ENCODE measurements around the gene LYL1.
"Not testable (repeated sequence)": the region's sequence is repeated elsewhere in the genome, so short reads cannot be mapped to it uniquely, and the experiment has no call there.

The LYL1 gene
- 6.9 reads per million, percentile 25 among the genes with 10 or more reads in this experiment for total RNA-seq

GRCh38 chr19:13102666-13103580 is at the start of gene LYL1:
Gene LYL1, minus strand, starts transcription at chr19:13102858. Its CDS starts 1,687 bp downstream, at chr19:13101171.
- DNase-seq = no peak

GRCh38 chr19:13151605-13152355 is 49.1 kb upstream of the LYL1 start:
- DNase-seq = peak; percentile 96

DNA sequence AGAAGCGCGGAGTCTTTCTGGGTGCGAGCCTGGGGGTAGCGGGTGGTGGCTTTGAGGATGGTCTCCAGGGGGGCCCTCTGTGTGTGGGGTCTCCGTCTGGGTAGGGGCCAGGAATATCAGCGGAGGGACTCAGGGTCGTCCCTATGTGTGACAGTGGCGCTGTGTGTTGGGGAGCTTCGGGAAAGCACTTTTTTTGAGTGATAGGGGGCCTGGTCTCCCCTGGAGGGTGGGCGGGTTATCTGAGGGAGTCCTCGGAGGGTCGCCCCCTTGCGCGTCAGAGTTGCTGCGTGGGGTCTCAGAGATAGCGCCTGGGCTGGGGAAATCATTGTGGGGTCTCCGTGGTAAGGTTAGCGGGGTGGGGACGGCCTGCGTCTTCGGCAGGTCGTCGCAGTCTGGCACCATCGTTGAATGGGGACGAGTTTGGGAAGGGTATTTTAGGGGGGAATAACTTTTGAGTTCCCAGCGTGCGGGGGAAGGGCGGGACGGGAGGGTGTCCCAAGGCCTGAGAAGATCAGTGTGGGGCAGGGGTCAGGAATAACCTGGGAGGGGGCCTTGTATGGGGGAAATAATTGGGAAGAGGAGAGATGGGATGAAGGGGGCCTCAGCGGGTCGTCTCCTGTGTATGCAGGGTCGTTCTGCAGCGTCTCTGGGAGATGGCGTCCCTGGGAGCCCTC is 48.4 kb upstream of the LYL1 start:
- DNase-seq = peak; percentile 24

DNA sequence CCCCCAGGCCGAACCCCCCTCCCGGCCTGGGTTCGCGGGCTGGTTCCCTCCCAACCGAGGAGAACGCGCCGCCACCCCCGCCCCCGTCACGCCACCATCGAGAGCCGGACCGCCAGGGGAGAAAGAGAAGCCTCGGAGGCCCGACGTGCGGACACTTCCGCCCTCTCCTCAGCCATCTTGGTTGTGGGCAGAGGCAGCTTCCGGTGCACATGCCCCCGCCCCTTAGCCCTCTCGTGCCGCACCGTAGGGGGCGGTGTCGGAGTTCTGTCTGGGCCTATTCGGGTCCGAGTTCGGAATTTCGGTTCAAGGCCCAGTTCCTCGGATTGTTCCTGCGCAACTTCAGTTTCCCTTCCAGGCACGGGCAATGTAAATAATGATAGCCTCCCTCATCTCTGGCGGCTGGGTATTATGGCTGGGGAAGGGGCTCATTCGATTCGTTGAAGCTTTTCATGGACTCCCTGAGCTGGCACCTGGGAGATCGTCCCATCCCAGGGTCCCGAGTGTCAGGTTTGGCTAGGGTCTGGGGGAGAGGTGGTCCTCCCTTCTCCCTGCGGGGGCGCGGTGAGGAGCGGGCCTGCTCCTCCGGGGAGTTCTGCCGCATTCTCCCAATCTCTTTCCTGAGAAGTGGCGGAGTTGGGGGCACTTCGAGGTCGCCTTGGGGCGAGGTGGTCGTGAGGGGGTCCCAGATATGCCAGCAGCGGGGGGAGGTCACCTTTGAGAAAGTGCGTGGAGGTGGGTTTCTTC is 47.7 kb upstream of the LYL1 start, which contains the start of the genes IER2 and STX10:
Gene IER2 (plus strand): TSS at position 225 of the 744 bp plus-strand sequence. CDS start 2,776 bp downstream, outside the sequence.
Gene STX10 (minus strand): TSS at position 189 of the 744 bp plus-strand sequence. CDS start 202 bp downstream, outside the sequence.
- DNase-seq = peak; percentile 91

DNA sequence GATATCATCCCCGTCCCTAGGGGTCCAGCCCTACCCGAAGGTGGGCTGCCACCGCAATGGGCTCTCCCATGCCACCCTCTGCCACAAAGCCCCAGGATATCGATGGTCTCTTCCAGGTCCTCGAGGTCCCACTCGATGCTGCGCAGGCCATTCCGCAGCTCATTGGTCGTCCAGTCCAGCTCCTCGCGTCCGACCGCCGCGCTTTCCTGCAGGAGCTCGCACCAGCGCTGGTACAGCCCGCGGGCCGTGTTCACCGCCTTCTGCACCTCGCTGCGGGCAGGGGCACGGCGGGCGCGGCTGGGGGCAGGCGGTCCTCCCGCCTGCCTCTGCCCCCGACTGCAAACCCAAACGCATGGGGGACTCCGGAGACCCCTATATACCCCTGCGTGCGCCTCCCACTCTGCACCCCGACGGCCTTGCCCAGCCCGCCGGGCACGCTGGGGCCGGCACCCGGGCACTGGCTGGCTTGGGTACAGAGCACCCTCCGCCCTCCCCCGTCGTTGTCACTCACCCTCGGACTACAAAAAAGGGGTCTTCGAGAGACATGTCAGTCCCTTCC is 47.0 kb upstream of the LYL1 start:
- DNase-seq = peak; percentile 9

GRCh38 chr19:13149173-13149627 is 46.5 kb upstream of the LYL1 start:
- DNase-seq = not testable (repeated sequence)

DNA sequence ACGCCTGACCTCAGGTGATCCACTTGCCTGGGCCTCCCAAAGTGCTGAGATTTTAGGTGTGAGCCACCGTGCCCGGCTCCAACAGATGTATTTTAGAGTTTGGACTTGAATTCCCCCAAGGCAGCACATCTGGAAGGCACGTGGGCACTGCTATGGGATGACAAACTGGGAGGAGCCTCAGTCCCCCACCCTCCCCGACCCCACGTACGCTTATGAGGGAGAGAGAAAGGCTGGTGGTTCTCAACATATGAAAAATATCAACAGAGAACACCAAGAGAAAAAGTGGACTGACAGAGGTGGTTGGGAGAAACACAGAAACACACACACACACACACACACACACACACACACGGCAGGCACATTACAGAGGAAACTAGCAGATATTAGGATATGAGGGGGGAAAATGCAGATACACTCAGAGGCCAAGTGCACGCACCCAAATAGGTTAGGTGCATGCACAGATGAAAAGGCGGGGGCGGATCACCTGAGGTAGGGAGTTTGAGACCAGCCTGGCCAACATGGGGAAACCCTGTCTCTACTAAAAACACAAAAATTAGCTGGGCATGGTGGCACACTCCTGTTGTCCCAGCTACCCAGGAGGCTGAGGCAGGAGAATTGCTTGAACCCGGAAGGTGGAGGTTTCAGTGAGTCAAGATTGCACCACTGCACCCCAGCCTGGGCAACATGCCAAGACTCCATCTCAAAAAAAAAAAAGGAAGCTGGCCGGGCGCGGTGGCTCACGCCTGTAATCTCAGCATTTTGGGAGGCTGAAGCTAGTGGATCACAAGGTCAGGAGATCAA is 44.3 kb upstream of the LYL1 start:
- DNase-seq = no peak

- DNase-seq = no peak
These were observed 37.1 kb upstream of the LYL1 start for GRCh38 chr19:13139633-13140311.

GRCh38 chr19:13138916-13139198 is 36.2 kb upstream of the LYL1 start:
- DNase-seq = no peak

GRCh38 chr19:13138171-13138915 is 35.7 kb upstream of the LYL1 start:
- DNase-seq = no peak

DNA sequence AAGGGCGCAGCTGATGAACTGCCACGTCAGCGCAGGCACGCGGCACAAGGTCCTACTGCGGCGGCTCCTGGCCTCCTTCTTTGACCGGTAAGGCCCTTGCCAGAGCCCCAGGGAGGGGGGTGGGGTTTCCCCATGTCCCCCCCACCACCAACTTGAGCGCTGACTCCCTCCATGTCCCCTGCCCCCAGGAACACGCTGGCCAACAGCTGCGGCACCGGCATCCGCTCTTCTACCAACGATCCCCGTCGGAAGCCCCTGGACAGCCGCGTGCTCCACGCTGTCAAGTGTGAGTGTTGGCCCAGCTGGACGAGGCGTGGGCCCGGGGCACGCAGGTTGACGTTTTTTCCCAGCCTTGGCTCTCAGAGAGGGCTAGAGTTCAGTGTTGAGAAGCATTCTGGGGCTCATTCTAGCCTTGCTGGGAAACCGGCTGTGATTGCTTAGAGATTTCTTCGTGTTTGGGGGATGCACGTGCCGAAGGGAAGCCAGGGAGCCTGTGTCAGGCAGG is 34.7 kb upstream of the LYL1 start:
- no peak for DNase-seq

DNA sequence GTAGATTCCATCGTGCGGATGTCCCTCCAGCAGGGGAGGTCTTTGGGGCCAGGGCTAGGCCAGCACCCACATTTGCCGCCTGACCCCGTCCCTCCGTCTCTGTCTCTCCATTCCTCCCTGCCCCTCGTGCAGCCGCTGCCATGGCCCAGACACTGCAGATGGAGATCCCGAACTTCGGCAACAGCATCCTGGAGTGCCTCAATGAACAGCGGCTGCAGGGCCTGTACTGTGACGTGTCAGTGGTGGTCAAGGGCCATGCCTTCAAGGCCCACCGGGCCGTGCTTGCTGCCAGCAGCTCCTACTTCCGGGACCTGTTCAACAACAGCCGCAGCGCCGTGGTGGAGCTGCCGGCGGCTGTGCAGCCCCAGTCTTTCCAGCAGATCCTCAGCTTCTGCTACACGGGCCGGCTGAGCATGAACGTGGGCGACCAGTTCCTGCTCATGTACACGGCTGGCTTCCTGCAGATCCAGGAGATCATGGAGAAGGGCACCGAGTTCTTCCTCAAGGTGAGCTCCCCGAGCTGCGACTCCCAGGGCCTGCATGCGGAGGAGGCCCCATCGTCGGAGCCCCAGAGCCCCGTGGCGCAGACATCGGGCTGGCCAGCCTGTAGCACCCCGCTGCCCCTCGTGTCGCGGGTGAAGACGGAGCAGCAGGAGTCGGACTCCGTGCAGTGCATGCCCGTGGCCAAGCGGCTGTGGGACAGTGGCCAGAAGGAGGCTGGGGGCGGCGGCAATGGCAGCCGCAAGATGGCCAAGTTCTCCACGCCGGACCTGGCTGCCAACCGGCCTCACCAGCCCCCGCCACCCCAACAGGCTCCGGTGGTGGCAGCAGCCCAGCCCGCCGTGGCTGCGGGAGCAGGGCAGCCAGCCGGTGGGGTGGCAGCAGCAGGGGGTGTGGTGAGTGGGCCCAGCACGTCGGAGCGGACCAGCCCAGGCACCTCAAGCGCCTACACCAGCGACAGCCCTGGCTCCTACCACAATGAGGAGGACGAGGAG is 32.7 kb upstream of the LYL1 start:
- DNase-seq = no peak

GRCh38 chr19:13134626-13135025 is 32.0 kb upstream of the LYL1 start:
- DNase-seq = no peak

DNA sequence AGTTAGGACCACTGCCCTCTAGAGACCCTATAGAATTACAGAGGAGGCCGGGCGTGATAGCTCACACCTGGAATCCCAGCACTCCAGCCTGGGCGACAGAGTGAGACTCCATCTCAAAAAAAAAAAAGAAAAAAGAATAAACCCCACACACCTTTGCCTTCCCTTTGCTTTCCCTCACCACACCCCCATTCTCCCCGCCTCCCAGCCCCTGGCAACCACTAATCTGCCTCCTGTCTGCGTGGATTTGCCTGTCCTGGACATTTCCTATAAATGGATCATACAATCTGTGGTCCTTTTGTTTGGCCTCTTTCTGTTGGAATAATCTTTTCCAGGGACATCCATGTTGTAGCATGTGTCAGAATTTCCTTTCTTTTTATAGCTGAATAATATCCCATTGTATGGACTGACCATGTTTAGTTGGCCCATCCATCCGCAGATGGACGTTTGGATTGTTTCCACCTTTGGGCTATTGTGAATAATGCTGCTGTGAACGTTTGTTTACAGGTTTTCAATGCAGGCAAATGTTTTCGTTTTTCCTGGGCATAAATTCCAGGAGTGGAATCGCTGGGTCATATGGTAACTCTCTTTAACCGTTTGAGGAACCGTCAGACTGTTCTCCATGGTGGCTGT is 30.7 kb upstream of the LYL1 start:
- no peak for DNase-seq

DNA sequence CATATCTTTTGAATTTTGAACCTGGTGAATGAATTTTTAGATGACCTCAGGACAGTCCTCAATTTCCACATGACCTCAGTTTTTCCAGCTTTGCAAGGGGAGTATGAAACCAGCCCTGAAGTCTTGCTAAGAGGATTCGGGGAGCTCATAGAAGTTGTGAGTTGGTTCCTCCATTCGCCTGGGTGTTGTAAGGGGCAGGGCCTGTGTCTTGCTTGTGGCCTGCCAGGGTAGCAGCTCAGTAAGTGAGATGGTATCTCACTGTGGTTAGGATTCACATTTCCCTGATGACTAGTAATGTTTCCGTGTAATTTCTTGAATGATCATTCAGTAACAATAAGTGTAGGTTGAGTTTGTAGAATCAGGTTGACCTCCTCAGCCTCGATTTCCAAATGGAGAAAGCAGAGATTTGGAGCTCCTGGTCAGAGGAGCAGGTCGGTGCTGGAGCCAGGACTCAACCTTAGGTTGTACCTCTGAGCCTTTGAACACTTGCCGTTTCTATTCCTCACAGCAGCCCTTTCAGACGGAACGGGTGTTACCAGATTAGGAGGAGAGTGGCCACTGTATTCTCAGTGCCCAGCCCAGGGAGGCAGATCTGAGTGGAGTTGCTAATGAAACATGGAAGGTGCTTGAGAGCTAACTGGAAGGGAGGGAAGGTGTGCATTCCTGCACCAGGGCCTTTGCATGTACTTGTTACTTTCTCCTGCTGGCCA is 30.0 kb upstream of the LYL1 start:
- no peak for DNase-seq

DNA sequence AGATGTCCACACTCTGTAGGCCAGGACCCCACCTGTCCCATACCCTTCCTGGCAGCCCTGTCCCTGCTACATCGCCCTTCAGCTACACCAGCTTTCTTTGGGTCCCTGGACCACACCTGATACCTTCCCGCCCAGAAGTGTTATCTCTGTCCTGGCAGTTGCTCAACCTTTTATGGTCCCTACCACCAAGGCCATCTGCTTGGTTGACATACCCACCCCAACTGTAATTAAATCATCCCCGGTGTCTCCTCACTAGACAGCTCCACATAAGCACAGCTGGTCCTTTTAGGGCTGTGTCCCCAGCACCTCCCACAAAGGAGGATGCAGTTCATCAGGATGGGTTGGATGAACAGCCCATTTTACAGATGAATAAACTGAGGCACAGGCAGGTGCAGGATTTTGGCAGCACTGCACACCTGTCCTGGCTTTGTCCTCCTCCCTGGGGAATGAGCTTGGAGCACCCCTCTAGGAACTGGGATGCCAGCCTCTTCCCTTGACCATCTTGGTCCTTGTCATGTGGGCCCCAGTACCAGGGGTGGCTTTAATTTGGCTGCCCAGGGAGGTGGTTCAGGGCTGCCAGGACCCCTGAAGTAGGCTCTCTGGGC is 28.3 kb upstream of the LYL1 start:
- no peak for DNase-seq

DNA sequence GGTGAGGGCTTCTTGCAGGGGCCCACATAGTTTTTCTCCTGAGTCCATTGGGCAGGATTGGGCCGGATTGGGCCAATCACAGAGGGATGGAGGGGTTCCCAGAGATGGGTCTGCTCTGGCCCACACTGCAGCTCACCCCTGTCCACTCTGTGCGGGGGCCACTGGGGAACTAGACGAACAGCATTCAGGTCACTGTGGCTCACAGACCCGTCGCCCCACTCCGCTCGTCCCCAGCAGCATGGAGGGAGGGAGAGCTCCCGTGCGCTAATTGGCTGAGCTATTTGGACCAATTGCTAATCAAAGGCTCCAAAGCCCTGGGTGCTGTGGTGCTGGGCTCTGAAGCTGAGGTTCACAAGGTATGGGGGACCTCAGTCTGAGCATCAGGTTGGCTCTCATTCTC is 26.7 kb upstream of the LYL1 start:
- no peak for DNase-seq

Measured in effector CD4-positive, alpha-beta T cell (primary cell).